GM12892 (cell line): Measurements from ENCODE around the gene COL7A1.

Source experiments
- POLR2A ChIP-seq: IDR thresholded peaks from 2 replicates; pipeline ENCODE4 v1.6.1; 2011; ENCODE audit warnings: low read depth, low read length, control low read depth
- POLR2AphosphoS5 ChIP-seq: IDR thresholded peaks from 2 replicates; pipeline ENCODE4 v1.6.1; 2011; ENCODE audit warnings: low read depth, low read length, control low read depth
- TAF1 ChIP-seq: IDR thresholded peaks from 2 replicates; pipeline ENCODE4 v1.6.1; 2011; ENCODE audit warnings: low read depth, mild to moderate bottlenecking, control low read depth, low read length, borderline replicate concordance

- TF ChIP-seq POLR2AphosphoS5 (no peak), TAF1 (no peak), POLR2A (no peak)
These were observed 22.4 kb upstream of the COL7A1 start for GRCh38 chr3:48617559-48617958.
